Colonic mucosa (tissue), 4 donors: ENCODE results near the gene PSENEN. TPM values are rescaled to one million over a fixed set of nuclear protein-coding genes. Genes with fewer than 3 reads are reported as not detected.

Experiments
- DNase-seq: peaks from one replicate; pipeline ENCODE4 v3.0.0-alpha.2; 2020
- H3K27ac ChIP-seq: fragments of 200-600 bp; one replicate; pipeline ENCODE4 v1.8.0; 2021
- H3K27me3 ChIP-seq: fragments of 200-600 bp; one replicate; pipeline ENCODE4 v1.8.0; 2021
- H3K36me3 ChIP-seq: fragments of 200-600 bp; one replicate; pipeline ENCODE4 v1.8.0; 2021
- H3K4me1 ChIP-seq: fragments of 200-600 bp; one replicate; pipeline ENCODE4 v1.8.0; 2021; ENCODE audit warnings: mild to moderate bottlenecking
- H3K4me3 ChIP-seq: fragments of 200-600 bp; one replicate; pipeline ENCODE4 v1.8.0; 2021
- H3K9ac ChIP-seq, 2 donors: one replicate each; pipeline ENCODE4 v1.7.0; 2013; ENCODE audit warnings: control low read depth in 2 of 2, low read depth in 2 of 2, low read length in 2 of 2
- H3K9me3 ChIP-seq: fragments of 200-600 bp; one replicate; pipeline ENCODE4 v1.8.0; 2021
- intact Hi-C: fragments of 100-400 bp; cut with DNase I; formaldehyde crosslinking; loops from one replicate; pipeline ENCODE4 v1.14.1; 2022
- total RNA-seq, 2 donors: library from RNA; stranded (reverse); fragmentation: NEBNext Ultra II Directional in 1 of 2; extraction: Animal tissue kit (Norgen Biotek cat#: 25700) in 1 of 2; gene quantifications; one replicate each; pipeline ENCODE4 v1.2.1, GENCODE V29; 2021
- TF ChIP-seq, protein P1 (sequence below): fragments of 200-600 bp; IDR thresholded peaks from one replicate; pipeline ENCODE4 v1.8.0; 2022; ENCODE audit warnings: antibody characterized with exemption, mild to moderate bottlenecking
- donor health status: healthy.
- donor health status: DM: no; HTN: no; CAD: no.
- donor health status: DM: no; HTN: no; CAD: no.

Gene PSENEN
- total RNA-seq, 2 donors from 2014 or later, result 73.8 to 87.4 TPM

DNA sequence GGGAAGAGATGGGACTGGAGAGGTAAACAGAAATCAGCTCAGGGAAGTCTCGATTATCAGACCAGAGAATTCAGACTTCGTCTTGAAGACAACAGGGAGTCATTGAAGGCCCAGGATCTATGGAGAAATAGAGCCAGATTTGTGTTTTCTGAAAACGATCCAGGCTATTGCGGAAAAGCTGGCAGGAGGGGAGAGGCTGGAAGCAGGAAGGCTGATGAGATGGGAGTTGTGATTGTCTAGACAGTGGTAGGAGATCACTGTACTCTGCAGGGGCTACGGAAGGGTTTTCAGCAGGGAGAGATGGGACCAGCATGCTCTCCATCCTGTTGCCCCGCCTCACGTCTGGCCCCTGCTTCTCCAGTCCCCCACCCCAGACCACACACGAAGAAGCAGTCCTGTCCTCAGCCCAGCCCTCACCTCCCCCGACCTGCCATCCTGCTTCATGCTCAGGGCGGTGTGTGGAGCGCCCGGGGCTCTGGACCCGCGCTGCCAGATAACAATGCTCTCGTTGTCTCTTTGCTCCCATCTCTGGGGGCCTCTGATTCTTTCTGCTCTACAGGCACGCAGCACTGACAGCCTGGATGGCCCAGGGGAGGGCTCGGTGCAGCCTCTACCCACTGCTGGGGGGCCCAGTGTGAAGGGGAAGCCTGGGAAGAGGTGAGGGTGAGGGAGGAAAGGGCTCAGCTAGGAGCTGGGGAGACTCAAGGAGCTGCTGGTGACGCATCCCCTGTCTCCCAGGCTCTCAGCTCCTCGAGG, 31.8 kb downstream of the PSENEN start:
- Histone ChIP-seq H3K27me3 (no peaks in the 10 kb centered on the region), H3K4me1 (no peaks in the 10 kb centered on the region), H3K9ac (no peak overlapping the region), H3K4me3 (no peak overlapping the region), H3K27ac (no peak overlapping the region), H3K36me3 (no peaks in the 10 kb centered on the region), H3K9me3 (no peaks in the 10 kb centered on the region)
- TF ChIP-seq, protein P1, sequence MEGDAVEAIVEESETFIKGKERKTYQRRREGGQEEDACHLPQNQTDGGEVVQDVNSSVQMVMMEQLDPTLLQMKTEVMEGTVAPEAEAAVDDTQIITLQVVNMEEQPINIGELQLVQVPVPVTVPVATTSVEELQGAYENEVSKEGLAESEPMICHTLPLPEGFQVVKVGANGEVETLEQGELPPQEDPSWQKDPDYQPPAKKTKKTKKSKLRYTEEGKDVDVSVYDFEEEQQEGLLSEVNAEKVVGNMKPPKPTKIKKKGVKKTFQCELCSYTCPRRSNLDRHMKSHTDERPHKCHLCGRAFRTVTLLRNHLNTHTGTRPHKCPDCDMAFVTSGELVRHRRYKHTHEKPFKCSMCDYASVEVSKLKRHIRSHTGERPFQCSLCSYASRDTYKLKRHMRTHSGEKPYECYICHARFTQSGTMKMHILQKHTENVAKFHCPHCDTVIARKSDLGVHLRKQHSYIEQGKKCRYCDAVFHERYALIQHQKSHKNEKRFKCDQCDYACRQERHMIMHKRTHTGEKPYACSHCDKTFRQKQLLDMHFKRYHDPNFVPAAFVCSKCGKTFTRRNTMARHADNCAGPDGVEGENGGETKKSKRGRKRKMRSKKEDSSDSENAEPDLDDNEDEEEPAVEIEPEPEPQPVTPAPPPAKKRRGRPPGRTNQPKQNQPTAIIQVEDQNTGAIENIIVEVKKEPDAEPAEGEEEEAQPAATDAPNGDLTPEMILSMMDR, result no peak
- no peak for DNase-seq
- intact Hi-C loops, result no loop called here

DNA sequence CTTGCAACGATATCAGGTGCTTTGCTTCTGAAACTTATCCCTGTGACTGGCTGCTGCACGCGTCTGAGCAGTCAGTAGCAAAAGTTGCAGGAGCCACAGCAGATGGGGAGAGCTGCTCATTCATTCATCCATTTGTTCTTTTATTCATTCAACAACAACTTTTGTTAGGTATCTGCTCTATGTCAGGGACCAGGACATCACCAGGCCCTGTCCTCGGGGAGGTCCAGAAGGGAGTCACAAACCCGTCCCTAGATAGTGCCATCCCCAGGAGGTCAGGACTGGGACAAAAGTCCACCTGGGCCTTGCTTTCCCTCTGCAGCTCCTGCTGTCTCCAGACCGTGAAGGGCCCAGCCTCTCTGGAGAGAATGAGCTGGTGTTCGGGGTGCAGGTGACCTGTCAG, 32.5 kb downstream of the PSENEN start:
- no peak overlapping the region for H3K27ac ChIP-seq
- no peak for DNase-seq
- H3K4me1 ChIP-seq, result no peaks in the 10 kb centered on the region
- H3K9me3 ChIP-seq, result no peaks in the 10 kb centered on the region
- intact Hi-C loops, result no loop called here
- no peaks in the 10 kb centered on the region for H3K27me3 ChIP-seq
- TF ChIP-seq, protein P1, result no peak
- H3K4me3 ChIP-seq, result no peak overlapping the region
- H3K9ac ChIP-seq, result no peak overlapping the region
- H3K36me3 ChIP-seq, result no peaks in the 10 kb centered on the region

DNA sequence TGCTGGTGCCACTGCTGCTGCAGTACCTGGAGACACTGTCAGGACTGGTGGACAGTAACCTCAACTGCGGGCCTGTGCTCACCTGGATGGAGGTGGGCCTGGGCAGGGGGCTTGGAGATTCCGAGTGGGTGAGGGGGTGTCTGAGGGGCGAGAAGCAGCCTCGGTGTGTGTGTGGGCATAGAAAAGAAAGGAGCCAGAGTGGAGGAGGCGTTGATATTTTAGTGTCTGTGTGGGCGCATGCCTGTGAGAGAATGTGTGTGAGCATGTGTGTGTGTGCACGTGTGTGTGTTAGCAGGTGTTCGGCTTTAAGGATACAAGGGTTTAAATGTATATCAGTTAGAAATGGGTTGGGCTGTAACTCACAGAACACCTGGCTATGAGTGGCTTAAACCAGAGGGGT, 33.6 kb downstream of the PSENEN start:
- H3K36me3 ChIP-seq, result no peaks in the 10 kb centered on the region
- no peak overlapping the region for H3K9ac ChIP-seq
- H3K4me3 ChIP-seq, result no peak overlapping the region
- TF ChIP-seq, protein P1, result no peak
- no peaks in the 10 kb centered on the region for H3K27me3 ChIP-seq
- intact Hi-C loops, result no loop called here
- H3K27ac ChIP-seq, result no peak overlapping the region
- no peaks in the 10 kb centered on the region for H3K4me1 ChIP-seq
- DNase-seq, result no peak
- no peaks in the 10 kb centered on the region for H3K9me3 ChIP-seq

DNA sequence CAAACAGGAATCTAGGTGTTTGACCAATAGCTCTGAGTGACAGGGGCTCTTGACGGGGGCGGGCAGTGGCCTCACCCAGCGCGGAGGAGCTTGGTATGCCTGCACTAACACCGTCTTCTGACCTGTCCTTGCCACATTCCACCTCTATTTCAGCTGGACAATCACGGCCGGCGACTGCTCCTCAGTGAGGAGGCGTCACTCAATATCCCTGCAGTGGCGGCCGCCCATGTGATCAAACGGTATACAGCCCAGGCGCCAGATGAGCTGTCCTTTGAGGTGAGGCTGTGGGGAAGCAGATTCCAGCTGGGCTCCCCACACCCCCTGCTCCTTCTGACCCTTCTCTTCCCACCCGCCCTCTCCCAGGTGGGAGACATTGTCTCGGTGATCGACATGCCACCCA, 34.6 kb downstream of the PSENEN start:
- H3K27ac ChIP-seq, result no peak overlapping the region
- intact Hi-C loops, result no loop called here
- no peak overlapping the region for H3K9ac ChIP-seq
- no peak for DNase-seq
- H3K4me3 ChIP-seq, result no peak overlapping the region
- H3K36me3 ChIP-seq, result no peaks in the 10 kb centered on the region
- no peaks in the 10 kb centered on the region for H3K4me1 ChIP-seq
- no peaks in the 10 kb centered on the region for H3K27me3 ChIP-seq
- TF ChIP-seq, protein P1, result no peak
- no peaks in the 10 kb centered on the region for H3K9me3 ChIP-seq

DNA sequence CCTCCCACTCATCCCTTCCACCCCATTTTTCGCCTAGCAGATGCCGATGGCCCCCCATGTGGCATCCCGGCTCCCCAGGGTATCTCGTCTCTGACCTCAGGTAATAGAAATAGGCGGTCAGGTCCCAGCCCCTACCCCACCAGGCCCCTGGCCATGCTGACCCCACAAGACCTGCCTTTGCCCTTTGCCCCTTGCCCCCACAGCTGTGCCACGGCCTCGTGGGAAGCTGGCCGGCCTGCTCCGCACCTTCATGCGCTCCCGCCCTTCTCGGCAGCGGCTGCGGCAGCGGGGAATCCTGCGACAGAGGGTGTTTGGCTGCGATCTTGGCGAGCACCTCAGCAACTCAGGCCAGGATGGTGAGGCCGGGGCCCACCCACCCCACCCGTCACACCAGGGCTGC, 35.3 kb downstream of the PSENEN start:
- intact Hi-C loops, result no loop called here
- Histone ChIP-seq H3K9me3 (no peaks in the 10 kb centered on the region), H3K4me1 (no peaks in the 10 kb centered on the region), H3K27me3 (no peaks in the 10 kb centered on the region), H3K9ac (no peak overlapping the region), H3K4me3 (no peak overlapping the region), H3K36me3 (no peaks in the 10 kb centered on the region), H3K27ac (no peak overlapping the region)
- TF ChIP-seq, protein P1, result no peak
- DNase-seq, result no peak
